MCF 10A (cell line): ENCODE measurements around the gene ASB13. TPM values are rescaled to one million over a fixed set of nuclear protein-coding genes. Genes with fewer than 3 reads are reported as not detected.

Experiments used
- BruUV-seq: library from RNA; stranded (reverse); fragments of 400-500 nt; replicated peaks from 2 replicates; lab custom pipeline; 2021; lab: Mats Ljungman, UMichigan
- CTCF ChIA-PET: fragments of 300-600 bp; sonication (Branson Sonifier 250); formaldehyde crosslinking; extraction: SDS; loops from one replicate; lab custom pipeline; 2021; ENCODE audit warnings: antibody characterized with exemption, inconsistent platforms; lab: Yijun Ruan, JAX
- POLR2A ChIA-PET: fragments of 300-600, 350-650 bp; sonication (Branson Sonifier 250); formaldehyde crosslinking; extraction: SDS; loops from one replicate; lab custom pipeline; 2020; ENCODE audit warnings: antibody characterized with exemption, inconsistent platforms; lab: Yijun Ruan, JAX
- DNase-seq: peaks from one replicate; pipeline ENCODE4 v3.0.0-alpha.2; 2018; ENCODE audit not compliant: unreplicated experiment
- H3K27ac Mint-ChIP-seq: one replicate; pipeline ENCODE4 v1.8.0; 2022; ENCODE audit warnings: mild to moderate bottlenecking, low read depth, mixed read lengths; ENCODE audit not compliant: unreplicated experiment
- H3K27me3 Mint-ChIP-seq: one replicate; pipeline ENCODE4 v1.8.0; 2022; ENCODE audit warnings: mixed read lengths; ENCODE audit not compliant: insufficient read depth, unreplicated experiment
- H3K36me3 Mint-ChIP-seq: one replicate; pipeline ENCODE4 v1.8.0; 2022; ENCODE audit warnings: mild to moderate bottlenecking, moderate library complexity, mixed read lengths; ENCODE audit not compliant: insufficient read depth, unreplicated experiment
- H3K4me1 Mint-ChIP-seq: one replicate; pipeline ENCODE4 v1.8.0; 2022; ENCODE audit warnings: mixed read lengths; ENCODE audit not compliant: insufficient read depth, unreplicated experiment
- H3K4me3 Mint-ChIP-seq: one replicate; pipeline ENCODE4 v1.8.0; 2022; ENCODE audit warnings: mild to moderate bottlenecking, moderate library complexity, mixed read lengths; ENCODE audit not compliant: unreplicated experiment
- H3K9me3 Mint-ChIP-seq: one replicate; pipeline ENCODE4 v1.8.0; 2022; ENCODE audit warnings: mixed read lengths; ENCODE audit not compliant: unreplicated experiment
- intact Hi-C: fragments of 100-400 bp; cut with micrococcal nuclease; formaldehyde crosslinking; loops from 2 replicates; pipeline ENCODE4 v1.14.1; 2022
- total RNA-seq: library from RNA; stranded (reverse); gene quantifications from 2 replicates; pipeline ENCODE4 v1.2.3, GENCODE V29; 2022
- TF ChIP-seq, protein P1 (sequence below): fragments of 200-600 bp; IDR thresholded peaks from one replicate; pipeline ENCODE4 v1.8.0; 2022; ENCODE audit warnings: antibody characterized with exemption, mild to moderate bottlenecking; ENCODE audit not compliant: unreplicated experiment

Gene ASB13
- total RNA-seq, 1 experiment from 2014 or later = 16.3 TPM

- POLR2A ChIA-PET = interaction anchor here (0.6 to 1.7 kb wide), 7 partner anchors 12 to 220 kb away, joined by 3 to 8 read pairs (median 3); partner anchors contain the start of gene TASOR2
- no TSS peak for BruUV-seq
Observed at GRCh38 chr10:5666841-5667630, 641 bp upstream of the ASB13 start.

GRCh38 chr10:5665373-5666007 is 905 bp downstream of the ASB13 start:
- POLR2A ChIA-PET = interaction anchor here (0.6 to 1.8 kb wide), 16 partner anchors 9 to 1123 kb away, joined by 3 to 15 read pairs (median 3); partner anchors contain the start of genes GDI2 and TASOR2
- peak overlapping the region; percentile 69 for H3K27ac Mint-ChIP-seq
- no peak for DNase-seq

More at GRCh38 chr10:5666841-5667630, 641 bp upstream of the ASB13 start:
- CTCF ChIA-PET = interaction anchor here (0.7 kb wide), 1 partner anchor 1604 kb away, joined by 3 read pairs; no protein-coding TSS in a partner anchor
- intact Hi-C loops = no loop called here
- no peaks in the 10 kb centered on the region for H3K27me3 Mint-ChIP-seq
- no peak for DNase-seq
- H3K4me1 Mint-ChIP-seq = peaks cover 16% of the 10 kb centered on the region
- H3K9me3 Mint-ChIP-seq = no peaks in the 10 kb centered on the region
- no peaks in the 10 kb centered on the region for H3K36me3 Mint-ChIP-seq
- TF ChIP-seq, protein P1, sequence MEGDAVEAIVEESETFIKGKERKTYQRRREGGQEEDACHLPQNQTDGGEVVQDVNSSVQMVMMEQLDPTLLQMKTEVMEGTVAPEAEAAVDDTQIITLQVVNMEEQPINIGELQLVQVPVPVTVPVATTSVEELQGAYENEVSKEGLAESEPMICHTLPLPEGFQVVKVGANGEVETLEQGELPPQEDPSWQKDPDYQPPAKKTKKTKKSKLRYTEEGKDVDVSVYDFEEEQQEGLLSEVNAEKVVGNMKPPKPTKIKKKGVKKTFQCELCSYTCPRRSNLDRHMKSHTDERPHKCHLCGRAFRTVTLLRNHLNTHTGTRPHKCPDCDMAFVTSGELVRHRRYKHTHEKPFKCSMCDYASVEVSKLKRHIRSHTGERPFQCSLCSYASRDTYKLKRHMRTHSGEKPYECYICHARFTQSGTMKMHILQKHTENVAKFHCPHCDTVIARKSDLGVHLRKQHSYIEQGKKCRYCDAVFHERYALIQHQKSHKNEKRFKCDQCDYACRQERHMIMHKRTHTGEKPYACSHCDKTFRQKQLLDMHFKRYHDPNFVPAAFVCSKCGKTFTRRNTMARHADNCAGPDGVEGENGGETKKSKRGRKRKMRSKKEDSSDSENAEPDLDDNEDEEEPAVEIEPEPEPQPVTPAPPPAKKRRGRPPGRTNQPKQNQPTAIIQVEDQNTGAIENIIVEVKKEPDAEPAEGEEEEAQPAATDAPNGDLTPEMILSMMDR = no peak
- no peak overlapping the region for H3K27ac Mint-ChIP-seq
- peak overlapping the region; percentile 78 for H3K4me3 Mint-ChIP-seq

DNA sequence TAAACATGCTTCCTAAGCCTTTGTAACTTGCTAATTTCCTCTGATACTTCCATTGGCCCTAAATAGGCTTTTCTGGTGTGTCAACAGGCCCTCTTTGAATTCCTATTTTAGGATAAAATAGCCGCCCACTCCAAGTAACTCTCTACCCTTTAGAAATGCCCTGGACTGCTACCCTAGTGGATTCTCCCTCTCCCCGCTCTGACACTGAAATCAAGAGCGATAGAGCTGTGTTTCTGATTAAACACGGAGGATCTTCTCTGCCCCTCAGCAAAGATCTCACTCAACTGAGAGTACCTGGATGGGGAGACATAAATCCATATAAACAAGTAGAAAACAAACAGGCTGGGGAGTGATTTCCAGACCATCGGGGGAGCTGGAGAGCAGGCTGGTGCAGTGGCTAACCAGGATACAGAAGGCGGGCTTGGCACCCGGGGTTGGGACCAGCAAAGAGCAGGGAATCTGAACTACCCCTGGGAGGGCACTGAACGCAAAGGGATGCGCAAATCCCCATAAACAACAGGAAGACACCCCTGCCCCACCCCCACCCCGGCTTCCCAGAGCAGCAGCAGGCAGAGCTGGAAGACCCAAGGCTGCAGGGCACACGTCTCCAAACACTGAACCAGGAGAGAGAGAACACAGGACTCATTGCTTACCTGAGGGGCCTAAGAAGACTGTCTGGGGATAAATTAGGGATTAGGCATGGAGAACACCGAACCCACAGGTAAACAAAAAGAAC is 2.5 kb downstream of the ASB13 start:
- TF ChIP-seq, protein P1 = no peak
- Mint-ChIP-seq H3K36me3 (no peaks in the 10 kb centered on the region), H3K4me3 (peak overlapping the region; percentile 47), H3K27ac (no peak overlapping the region), H3K27me3 (no peaks in the 10 kb centered on the region), H3K4me1 (peaks cover 36% of the 10 kb centered on the region), H3K9me3 (no peaks in the 10 kb centered on the region)
- no TSS peak for BruUV-seq
- CTCF ChIA-PET = interaction anchor here (0.6 to 1.0 kb wide), 2 partner anchors 41 to 125 kb away, joined by 3 to 5 read pairs; no protein-coding TSS in a partner anchor
- intact Hi-C loops = no loop called here
- POLR2A ChIA-PET = interaction anchor here (1.5 kb wide), 1 partner anchor 20 kb away, joined by 3 read pairs; the partner anchor contains the start of gene TASOR2
- DNase-seq = no peak

More at GRCh38 chr10:5665373-5666007, 905 bp downstream of the ASB13 start:
- TSS peak; percentile 62 for BruUV-seq
- intact Hi-C loops = no loop called here
- Mint-ChIP-seq H3K4me1 (peaks cover 22% of the 10 kb centered on the region), H3K9me3 (no peaks in the 10 kb centered on the region), H3K27me3 (no peaks in the 10 kb centered on the region), H3K4me3 (peak overlapping the region; percentile 78), H3K36me3 (no peaks in the 10 kb centered on the region)
- TF ChIP-seq, protein P1 = no peak
- CTCF ChIA-PET = interaction anchor here (0.9 to 1.6 kb wide), 2 partner anchors 13 to 36 kb away, joined by 4 read pairs; no protein-coding TSS in a partner anchor
